ENCODE measurements around the gene ZNF668. TPM values are rescaled to one million over a fixed set of nuclear protein-coding genes. Genes with fewer than 3 reads are reported as not detected.

Gene ZNF668
- total RNA-seq, 1 donor from 2014 or later = 19.7 TPM

DNA sequence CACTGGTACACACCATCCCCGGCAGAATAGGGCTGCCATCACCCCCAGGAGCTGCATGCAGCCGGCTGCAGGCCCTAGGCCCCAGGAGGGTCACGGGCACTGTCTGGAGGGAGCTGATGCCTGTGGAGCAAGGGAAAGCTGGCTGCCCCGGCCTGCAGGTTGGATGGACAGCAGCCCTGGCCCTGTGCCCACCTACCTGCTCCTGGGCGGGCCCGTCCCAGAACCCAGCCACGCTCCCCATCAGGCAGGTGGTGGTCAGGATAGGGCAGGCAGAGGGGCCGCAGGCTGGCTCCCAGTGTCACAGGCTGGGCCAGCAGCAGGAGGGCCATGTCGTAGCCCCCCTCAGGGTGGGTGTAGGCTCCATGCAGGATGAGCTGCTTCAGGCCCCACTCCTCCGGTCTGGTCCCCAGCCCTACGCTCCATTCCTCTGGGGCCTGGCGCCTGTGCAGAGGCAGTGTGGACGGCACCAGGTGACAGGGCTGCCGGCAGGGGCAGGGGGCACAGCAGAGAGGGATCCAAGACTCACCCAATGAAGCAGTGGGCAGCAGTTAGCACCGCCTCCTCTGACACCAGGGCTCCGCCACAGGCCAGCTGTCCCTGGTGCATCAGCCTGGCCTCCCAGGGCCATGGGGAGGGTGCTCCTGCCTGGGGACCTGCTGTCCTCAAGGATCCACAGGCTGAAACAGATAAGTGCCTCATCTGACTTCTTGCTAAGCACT, 10.7 kb upstream of the ZNF668 start:
- TF ChIP-seq, protein P1, sequence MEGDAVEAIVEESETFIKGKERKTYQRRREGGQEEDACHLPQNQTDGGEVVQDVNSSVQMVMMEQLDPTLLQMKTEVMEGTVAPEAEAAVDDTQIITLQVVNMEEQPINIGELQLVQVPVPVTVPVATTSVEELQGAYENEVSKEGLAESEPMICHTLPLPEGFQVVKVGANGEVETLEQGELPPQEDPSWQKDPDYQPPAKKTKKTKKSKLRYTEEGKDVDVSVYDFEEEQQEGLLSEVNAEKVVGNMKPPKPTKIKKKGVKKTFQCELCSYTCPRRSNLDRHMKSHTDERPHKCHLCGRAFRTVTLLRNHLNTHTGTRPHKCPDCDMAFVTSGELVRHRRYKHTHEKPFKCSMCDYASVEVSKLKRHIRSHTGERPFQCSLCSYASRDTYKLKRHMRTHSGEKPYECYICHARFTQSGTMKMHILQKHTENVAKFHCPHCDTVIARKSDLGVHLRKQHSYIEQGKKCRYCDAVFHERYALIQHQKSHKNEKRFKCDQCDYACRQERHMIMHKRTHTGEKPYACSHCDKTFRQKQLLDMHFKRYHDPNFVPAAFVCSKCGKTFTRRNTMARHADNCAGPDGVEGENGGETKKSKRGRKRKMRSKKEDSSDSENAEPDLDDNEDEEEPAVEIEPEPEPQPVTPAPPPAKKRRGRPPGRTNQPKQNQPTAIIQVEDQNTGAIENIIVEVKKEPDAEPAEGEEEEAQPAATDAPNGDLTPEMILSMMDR (conservative IDR thresholded peaks at IDR 0.05) = no peak
- Mint-ChIP-seq H3K4me3 (peak overlapping the region; percentile 19), H3K27me3 (ENCODE audit: low read depth) (peaks cover 2% of the 10 kb centered on the region), H3K9me3 (no peaks in the 10 kb centered on the region), H3K4me1 (peaks cover 4% of the 10 kb centered on the region), H3K27ac (ENCODE audit: unreplicated experiment) (peak overlapping the region; percentile 90), H3K36me3 (ENCODE audit: low read depth) (peaks cover 3% of the 10 kb centered on the region)
- DNase-seq (ENCODE audit: low read depth, low spot score) = no peak

DNA sequence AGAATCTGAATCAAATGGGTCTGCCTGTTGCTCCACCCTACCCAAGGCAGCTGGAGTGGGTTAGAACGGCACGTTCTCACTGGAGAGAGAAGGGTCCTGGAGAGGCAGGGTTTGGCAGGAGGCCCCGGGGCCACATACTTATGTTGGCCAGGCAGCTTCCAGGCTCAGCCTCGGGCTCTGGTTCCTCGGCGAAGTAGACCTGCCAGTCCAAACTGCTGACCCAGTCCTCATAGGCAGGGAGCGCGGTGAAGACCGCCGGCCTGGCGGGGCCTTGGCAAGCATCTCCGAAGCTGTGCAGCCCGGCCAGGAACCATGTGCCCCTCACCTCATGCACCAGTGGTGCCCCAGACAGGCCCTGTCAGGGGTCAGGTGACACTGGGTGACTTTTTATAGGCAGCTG, 9.9 kb upstream of the ZNF668 start:
- Mint-ChIP-seq H3K4me1 (peaks cover 4% of the 10 kb centered on the region), H3K36me3 (ENCODE audit: low read depth) (peaks cover 6% of the 10 kb centered on the region), H3K4me3 (peak overlapping the region; percentile 19), H3K9me3 (no peaks in the 10 kb centered on the region), H3K27me3 (ENCODE audit: low read depth) (peaks cover 2% of the 10 kb centered on the region), H3K27ac (ENCODE audit: unreplicated experiment) (no peak overlapping the region)
- TF ChIP-seq, protein P1 (conservative IDR thresholded peaks at IDR 0.05) = no peak
- DNase-seq (ENCODE audit: low read depth, low spot score) = no peak

DNA sequence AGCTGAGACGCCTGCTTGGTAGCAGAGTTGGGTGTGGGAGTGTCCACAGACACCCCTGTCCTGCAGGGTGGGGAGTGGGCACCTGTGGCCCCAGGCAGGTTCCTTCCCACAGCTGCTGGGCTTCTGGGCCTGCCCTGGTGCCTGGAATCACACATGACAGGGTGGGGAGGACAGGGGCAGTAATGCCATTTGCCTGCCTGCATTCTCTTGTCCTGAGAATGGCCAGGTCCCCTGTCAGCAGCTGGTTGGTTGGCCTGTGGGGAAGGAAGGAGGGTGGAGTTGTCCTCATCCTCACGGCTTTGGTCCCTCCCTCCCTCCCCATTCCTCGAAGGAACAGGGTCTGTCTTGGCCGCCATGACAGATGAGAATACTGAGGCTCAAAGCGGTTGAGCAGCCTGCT, 9.5 kb upstream of the ZNF668 start:
- no peak for DNase-seq (ENCODE audit: low read depth, low spot score)
- H3K27ac Mint-ChIP-seq (ENCODE audit: unreplicated experiment) = no peak overlapping the region
- TF ChIP-seq, protein P1 (conservative IDR thresholded peaks at IDR 0.05) = no peak
- no peaks in the 10 kb centered on the region for H3K9me3 Mint-ChIP-seq
- peak overlapping the region; percentile 67 for H3K4me3 Mint-ChIP-seq
- H3K4me1 Mint-ChIP-seq = peaks cover 4% of the 10 kb centered on the region
- peaks cover 6% of the 10 kb centered on the region for H3K36me3 Mint-ChIP-seq (ENCODE audit: low read depth)
- H3K27me3 Mint-ChIP-seq (ENCODE audit: low read depth) = peaks cover 2% of the 10 kb centered on the region

DNA sequence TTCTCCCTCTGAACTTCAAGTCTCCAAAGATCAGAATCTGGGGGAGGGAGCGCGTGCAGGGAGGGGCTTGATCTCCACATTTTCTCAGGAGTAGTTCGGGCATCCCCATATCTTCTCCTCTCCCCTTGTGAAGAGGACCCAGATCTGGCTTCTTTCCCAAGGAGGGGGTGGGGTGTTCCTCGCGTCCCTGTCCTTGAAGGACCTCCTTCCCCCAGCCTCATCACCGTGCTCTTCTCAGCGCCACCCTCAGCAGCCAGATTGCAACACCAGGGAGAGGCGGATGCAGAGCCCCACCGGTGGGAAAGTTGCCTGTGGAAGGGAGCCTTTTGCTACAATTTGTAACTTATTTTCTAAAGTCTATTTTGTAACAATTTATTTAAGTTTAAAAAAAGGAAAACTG, 9.0 kb upstream of the ZNF668 start:
- peaks cover 4% of the 10 kb centered on the region for H3K4me1 Mint-ChIP-seq
- peaks cover 6% of the 10 kb centered on the region for H3K36me3 Mint-ChIP-seq (ENCODE audit: low read depth)
- no peak for DNase-seq (ENCODE audit: low read depth, low spot score)
- TF ChIP-seq, protein P1 (conservative IDR thresholded peaks at IDR 0.05) = no peak
- H3K27me3 Mint-ChIP-seq (ENCODE audit: low read depth) = peaks cover 2% of the 10 kb centered on the region
- no peak overlapping the region for H3K27ac Mint-ChIP-seq (ENCODE audit: unreplicated experiment)
- H3K9me3 Mint-ChIP-seq = no peaks in the 10 kb centered on the region
- peak overlapping the region; percentile 67 for H3K4me3 Mint-ChIP-seq

DNA sequence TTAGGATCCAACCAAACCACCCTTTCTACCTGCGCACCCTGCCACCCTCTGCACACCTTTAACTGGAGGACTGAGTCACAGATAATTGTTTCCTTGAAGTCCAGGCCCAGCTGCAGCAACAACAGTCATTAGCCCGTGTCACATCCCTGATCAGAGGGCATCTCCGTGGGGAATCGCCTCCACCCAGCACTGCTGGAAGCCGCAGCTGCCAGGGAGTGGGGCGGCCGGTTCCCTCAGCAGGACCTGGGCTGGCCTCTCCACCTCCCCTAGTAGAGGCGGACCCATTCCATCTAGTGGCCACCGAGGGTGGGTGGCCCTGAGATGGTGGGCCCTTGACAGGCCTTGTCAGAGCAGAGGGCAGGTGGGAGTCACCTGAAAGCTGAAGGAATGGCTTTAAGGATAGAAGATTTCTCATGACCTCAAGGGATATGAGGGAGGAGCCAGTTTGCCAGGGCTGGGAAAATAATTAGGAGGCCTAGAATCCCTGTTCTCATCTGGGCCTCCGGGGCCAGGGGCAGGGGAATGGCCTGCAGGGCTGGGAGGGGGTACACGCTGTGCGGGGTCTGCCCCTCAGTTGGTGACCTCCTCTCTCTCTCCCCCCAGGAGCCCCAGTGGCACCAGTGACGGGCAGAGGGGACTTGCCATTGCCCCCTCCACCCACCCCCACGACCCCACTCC, 8.5 kb upstream of the ZNF668 start:
- Mint-ChIP-seq H3K4me1 (peaks cover 4% of the 10 kb centered on the region), H3K9me3 (no peaks in the 10 kb centered on the region), H3K27ac (ENCODE audit: unreplicated experiment) (peak overlapping the region; percentile 72), H3K36me3 (ENCODE audit: low read depth) (peaks cover 11% of the 10 kb centered on the region), H3K4me3 (peak overlapping the region; percentile 40), H3K27me3 (ENCODE audit: low read depth) (peaks cover 2% of the 10 kb centered on the region)
- TF ChIP-seq, protein P1 (conservative IDR thresholded peaks at IDR 0.05) = no peak
- DNase-seq (ENCODE audit: low read depth, low spot score) = no peak

All from neural crest cell (in vitro differentiated cells).